ENCODE data around the gene CYP4X1.

- no peak for TF ChIP-seq CTCF (IDR thresholded peaks at IDR 0.05)
- TF ChIP-seq EP300 (IDR thresholded peaks at IDR 0.05), result no peak
These were observed 26.7 kb upstream of the CYP4X1 start for GRCh38 chr1:46996659-46997281.

Data from esophagus muscularis mucosa (tissue), 3 donors.